GM10266 (cell line): Measurements from ENCODE around the gene TRIM41.

Experiments
- DNase-seq: peaks from one replicate; pipeline ENCODE4 v3.0.0; 2012; ENCODE audit errors: extremely low spot score
- TF ChIP-seq, protein P1 (sequence below): IDR thresholded peaks from 2 replicates; pipeline ENCODE4 v1.5.1; 2012; ENCODE audit warnings: mild to moderate bottlenecking, low read depth; ENCODE audit not compliant: control insufficient read depth, insufficient read depth; ENCODE audit errors: missing control alignments

Gene TRIM41

DNA sequence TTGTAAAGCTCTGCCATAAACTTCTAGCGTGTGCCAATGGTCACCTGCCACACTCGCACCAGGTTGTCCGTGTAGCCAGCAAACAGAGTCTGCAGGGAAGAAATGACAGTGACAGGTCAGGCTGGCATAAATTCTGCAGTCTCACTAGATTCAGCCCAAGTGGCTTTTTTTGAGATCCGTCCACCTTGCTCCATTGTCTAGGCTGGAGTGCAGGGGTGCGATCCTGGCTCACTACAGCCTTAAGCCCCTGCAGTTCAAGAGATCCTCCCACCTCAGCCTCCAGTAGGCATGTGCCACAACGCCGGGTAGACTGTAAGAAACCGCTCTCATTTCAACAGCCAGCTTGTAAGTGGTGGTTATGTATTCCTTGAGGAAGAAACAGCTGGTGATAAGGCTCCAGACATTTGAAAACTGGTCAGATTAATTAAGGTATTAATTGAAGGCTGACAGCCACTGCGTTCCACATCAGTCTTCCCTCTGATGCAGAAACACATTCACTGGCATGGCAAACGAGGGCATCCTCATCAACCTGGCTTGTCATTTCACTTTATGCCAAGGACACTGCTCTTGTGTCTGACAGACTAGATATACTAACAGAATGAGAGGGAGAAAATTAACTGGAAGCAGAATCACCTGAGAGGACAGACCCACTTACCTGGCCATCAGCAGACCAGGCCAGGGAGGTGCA lies 14.0 kb downstream of the TRIM41 start:
- TF ChIP-seq, protein P1, sequence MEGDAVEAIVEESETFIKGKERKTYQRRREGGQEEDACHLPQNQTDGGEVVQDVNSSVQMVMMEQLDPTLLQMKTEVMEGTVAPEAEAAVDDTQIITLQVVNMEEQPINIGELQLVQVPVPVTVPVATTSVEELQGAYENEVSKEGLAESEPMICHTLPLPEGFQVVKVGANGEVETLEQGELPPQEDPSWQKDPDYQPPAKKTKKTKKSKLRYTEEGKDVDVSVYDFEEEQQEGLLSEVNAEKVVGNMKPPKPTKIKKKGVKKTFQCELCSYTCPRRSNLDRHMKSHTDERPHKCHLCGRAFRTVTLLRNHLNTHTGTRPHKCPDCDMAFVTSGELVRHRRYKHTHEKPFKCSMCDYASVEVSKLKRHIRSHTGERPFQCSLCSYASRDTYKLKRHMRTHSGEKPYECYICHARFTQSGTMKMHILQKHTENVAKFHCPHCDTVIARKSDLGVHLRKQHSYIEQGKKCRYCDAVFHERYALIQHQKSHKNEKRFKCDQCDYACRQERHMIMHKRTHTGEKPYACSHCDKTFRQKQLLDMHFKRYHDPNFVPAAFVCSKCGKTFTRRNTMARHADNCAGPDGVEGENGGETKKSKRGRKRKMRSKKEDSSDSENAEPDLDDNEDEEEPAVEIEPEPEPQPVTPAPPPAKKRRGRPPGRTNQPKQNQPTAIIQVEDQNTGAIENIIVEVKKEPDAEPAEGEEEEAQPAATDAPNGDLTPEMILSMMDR, result no peak
- no peak for DNase-seq

DNA sequence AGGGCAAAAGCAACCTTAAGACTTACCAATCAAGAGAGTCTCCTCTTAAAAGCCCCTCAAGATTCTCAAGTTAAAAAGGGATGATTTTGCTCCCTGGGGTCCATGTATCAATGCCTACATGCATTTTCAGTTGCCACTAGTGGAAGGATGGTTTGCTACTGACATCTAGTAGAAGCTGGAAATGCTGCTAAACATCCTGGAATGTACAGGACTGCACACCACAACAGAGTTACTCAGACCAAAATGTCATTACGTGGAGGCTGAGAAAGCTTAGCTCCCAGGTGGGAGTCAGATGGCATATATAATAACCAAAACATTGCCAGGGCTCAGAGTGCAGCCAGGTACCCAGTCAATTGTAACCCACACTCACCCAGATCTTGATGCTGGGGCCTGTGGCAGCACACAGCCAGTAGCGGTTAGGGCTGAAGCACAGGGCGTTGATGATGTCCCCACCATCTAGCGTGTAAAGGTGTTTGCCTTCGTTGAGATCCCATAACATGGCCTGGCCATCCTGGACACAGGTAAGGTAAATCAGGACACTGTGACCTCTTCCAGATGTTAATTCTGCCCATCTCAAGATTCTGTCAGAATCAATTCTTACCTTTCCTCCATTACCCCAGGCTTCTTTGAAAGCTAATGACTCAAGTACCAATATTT lies 14.8 kb downstream of the TRIM41 start:
- no peak for DNase-seq
- TF ChIP-seq, protein P1, result no peak

DNA sequence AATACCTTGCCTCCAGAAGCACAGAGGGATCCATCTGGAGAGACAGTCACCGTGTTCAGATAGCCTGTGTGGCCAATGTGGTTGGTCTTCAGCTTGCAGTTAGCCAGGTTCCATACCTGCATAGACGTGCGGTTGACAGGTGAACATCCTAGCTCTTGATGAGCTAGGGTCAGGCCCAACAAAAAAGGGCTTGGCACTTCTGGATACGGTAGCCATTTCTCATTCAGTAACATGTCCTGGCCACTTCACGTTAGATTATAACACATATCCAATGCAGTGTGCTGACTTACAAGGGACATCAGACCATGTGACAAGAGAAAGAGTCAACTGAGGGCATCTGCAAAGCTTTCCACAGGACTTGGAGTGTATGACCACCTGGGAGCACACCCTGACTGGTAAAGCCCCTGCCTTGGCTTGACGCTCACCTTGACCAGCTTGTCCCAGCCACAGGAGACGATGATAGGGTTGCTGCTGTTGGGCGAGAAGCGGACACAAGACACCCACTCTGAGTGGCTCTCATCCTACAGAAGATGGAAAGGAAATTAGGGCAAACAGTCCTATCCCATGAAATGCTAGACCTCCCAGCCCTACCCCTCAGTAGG lies 16.1 kb downstream of the TRIM41 start:
- no peak for DNase-seq
- TF ChIP-seq, protein P1, result no peak

DNA sequence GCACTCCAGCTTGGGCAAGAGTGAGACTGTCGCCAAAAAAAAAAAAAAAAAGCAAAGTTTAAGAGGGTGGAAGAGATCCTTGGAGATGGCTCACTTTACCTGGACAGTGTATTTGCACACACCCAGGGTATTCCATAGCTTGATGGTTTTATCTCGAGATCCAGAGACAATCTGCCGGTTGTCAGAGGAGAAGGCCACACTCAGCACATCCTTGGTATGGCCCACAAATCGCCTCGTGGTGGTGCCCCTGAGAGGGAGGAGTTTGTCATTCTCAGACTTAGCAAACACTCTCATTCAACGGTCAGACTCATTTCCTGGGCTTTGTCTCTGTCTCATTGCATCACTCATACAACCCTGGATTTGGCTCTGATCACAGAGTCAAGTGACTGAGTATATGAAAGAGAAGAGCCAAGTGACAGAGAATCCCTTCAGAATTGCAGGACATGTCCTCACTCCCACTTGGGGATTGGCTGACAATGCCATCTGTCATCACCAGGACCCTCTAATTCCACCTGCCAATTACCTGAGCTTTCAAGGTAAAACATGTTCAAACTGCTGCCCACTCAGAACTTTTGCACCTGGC lies 18.4 kb downstream of the TRIM41 start:
- no peak for DNase-seq

DNA sequence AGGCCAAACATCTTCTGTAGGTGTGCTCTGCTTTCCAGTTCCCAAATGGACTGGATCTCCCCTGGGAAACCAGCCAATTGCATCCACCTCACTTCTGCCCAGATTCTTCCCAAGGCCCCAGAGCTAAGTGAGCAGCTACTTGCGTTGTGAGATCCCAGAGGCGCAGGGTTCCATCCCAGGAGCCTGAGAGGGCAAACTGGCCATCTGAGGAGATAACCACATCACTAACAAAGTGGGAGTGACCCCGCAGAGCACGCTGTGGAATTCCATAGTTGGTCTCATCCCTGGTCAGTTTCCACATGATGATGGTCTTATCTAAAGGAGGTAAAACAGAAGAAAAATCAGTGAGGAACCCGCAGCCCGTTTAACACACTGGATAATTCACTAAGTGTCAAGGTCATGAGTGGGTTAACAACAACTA lies 19.0 kb downstream of the TRIM41 start:
- TF ChIP-seq, protein P1, result no peak
- no peak for DNase-seq

More for the DNA sequence above, 18.4 kb downstream of the TRIM41 start:
- TF ChIP-seq, protein P1, result no peak

DNA sequence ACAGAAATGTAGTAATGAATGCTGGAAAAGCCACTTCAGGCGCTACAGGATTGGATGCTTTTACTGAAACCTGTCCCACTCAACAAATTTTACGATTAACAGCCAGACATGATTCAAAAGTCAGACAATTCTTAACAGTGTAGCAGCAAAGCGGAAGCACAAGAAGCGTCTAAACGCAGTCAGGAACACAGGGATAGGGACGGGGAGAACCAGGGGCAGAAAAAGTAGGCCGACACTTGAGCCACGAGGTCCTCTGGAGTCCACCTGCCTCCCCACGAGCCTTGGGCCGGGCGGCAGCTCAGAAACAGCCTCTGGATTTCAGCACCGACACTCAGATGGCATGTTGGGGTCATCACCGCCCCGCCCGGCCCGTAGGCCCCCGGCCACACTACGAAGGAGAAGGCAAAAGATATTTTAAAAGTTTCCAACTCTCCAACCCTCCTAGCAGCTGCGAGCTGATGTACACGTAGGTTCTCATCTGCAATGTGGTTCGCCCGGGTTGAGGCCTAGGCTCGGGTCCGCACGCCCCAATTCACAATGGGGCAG lies 20.0 kb downstream of the TRIM41 start:
- no peak for DNase-seq
- TF ChIP-seq, protein P1, result no peak
